Panc1 (cell line): ENCODE data around the gene ZNF865. TPM values are rescaled to one million over a fixed set of nuclear protein-coding genes. Genes with fewer than 3 reads are reported as not detected.

Experiments used
- ATAC-seq: fragments of 200-7000 bp; cut with Tn5 transposase; 2 replicates; pipeline ENCODE4 v1.9.1; 2020; ENCODE audit warnings: mild to moderate bottlenecking, moderate library complexity
- BruUV-seq: library from RNA; stranded (reverse); fragments of 400-500 nt; replicated peaks from 2 replicates; lab custom pipeline; 2021; lab: Mats Ljungman, UMichigan
- CTCF ChIA-PET: fragments of 300-600 bp; sonication (Branson Sonifier 250); formaldehyde crosslinking; loops from one replicate; lab custom pipeline; 2022; ENCODE audit warnings: antibody characterized with exemption; lab: Charles Lee
- POLR2A ChIA-PET: fragments of 300-600 bp; sonication (Branson Sonifier 250); formaldehyde crosslinking; loops from one replicate; lab custom pipeline; 2022; ENCODE audit warnings: antibody characterized with exemption; lab: Charles Lee
- DNase-seq: peaks from one replicate; pipeline ENCODE4 v3.0.0-alpha.2; 2010; ENCODE audit warnings: low read depth, low spot score
- H3K27ac ChIP-seq: 2 replicates; pipeline ENCODE4 v1.5.1; 2011; ENCODE audit warnings: mild to moderate bottlenecking, low read length, inconsistent platforms
- H3K27me3 ChIP-seq: fragments of 200-500 bp; sonication (Bioruptor generic); 2 replicates; pipeline ENCODE4 v1.6.0; 2014; ENCODE audit warnings: low read length, inconsistent platforms; ENCODE audit not compliant: control insufficient read depth, insufficient read depth
- H3K36me3 ChIP-seq: fragments of 200-500 bp; sonication (Bioruptor generic); 2 replicates; pipeline ENCODE4 v1.5.1; 2014; ENCODE audit warnings: inconsistent platforms, mild to moderate bottlenecking, low read length, moderate library complexity; ENCODE audit not compliant: control insufficient read depth, insufficient read depth
- H3K4me1 ChIP-seq: 2 replicates; pipeline ENCODE4 v1.5.1; 2011; ENCODE audit warnings: inconsistent platforms, mild to moderate bottlenecking, low read length, moderate library complexity; ENCODE audit not compliant: control insufficient read depth, insufficient read depth
- H3K4me3 ChIP-seq, 2 experiments: 2 replicates each; pipeline ENCODE4 v1.5.1; 2011 to 2012; ENCODE audit warnings: low read depth in 2 of 2, low read length in 2 of 2, mild to moderate bottlenecking in 2 of 2, inconsistent platforms in 1 of 2, moderate library complexity in 1 of 2
- H3K9me3 ChIP-seq: fragments of 200-500 bp; sonication (Bioruptor generic); 2 replicates; pipeline ENCODE4 v1.5.1; 2014; ENCODE audit warnings: low read depth, mild to moderate bottlenecking, inconsistent platforms, low read length, moderate library complexity; ENCODE audit not compliant: control insufficient read depth, insufficient read depth
- CTCF ChIP-seq: fragments of 450-650 bp; IDR thresholded peaks from 2 replicates; pipeline ENCODE4 v1.5.1; 2017; ENCODE audit warnings: mild to moderate bottlenecking
- POLR2AphosphoS5 ChIP-seq: IDR thresholded peaks from 2 replicates; pipeline ENCODE4 v1.6.1; 2012; ENCODE audit warnings: mild to moderate bottlenecking, low read depth, low read length, moderate library complexity
- REST ChIP-seq, 2 experiments: IDR thresholded peaks; 2 replicates each; pipeline ENCODE4 v1.6.1; 2011 to 2012; ENCODE audit warnings: low read depth in 2 of 2, control low read depth in 1 of 2, low read length in 1 of 2, mild to moderate bottlenecking in 1 of 2, moderate library complexity in 1 of 2; ENCODE audit not compliant: insufficient read depth in 1 of 2
- SIN3A ChIP-seq: IDR thresholded peaks from 2 replicates; pipeline ENCODE4 v1.6.1; 2012; ENCODE audit warnings: low read depth, mild to moderate bottlenecking, low read length, moderate library complexity, borderline replicate concordance; ENCODE audit not compliant: insufficient read depth
- TCF7L2 ChIP-seq: IDR thresholded peaks from 2 replicates; pipeline ENCODE4 v1.6.1; 2011; ENCODE audit warnings: mild to moderate bottlenecking, low read depth, low read length, inconsistent platforms
- in situ Hi-C: cut with HindIII; loops from 2 replicates; pipeline ENCODE4 v1.10.0; 2016; ENCODE audit warnings: low sequenced_read_pairs, low pct_unique_long_range_greater_than_20kb
- intact Hi-C: fragments of 100-400 bp; cut with micrococcal nuclease; formaldehyde crosslinking; loops from one replicate; pipeline ENCODE4 v1.10.0; 2022; ENCODE audit not compliant: unreplicated experiment
- total RNA-seq: library from RNA; stranded (reverse); gene quantifications from one replicate; pipeline ENCODE4 v1.2.1, GENCODE V29; 2021; ENCODE audit not compliant: unreplicated experiment

Gene ZNF865
- total RNA-seq, 1 experiment from 2014 or later: 25.6 TPM

- ChIA-PET CTCF (interaction anchor here (0.5 kb wide), 1 partner anchor 13 kb away, joined by 7 read pairs; no protein-coding TSS in a partner anchor), POLR2A (no interaction called here)
- Histone ChIP-seq H3K4me3 (peak overlapping the region; percentile 63 to 93), H3K27me3 (no peaks in the 10 kb centered on the region), H3K9me3 (no peaks in the 10 kb centered on the region), H3K27ac (peak overlapping the region; percentile 92), H3K4me1 (peaks cover 37% of the 10 kb centered on the region), H3K36me3 (peaks cover 13% of the 10 kb centered on the region)
- in situ Hi-C loops: no loop called here
- DNase-seq: no peak
- no TSS peak for BruUV-seq
- intact Hi-C loops: no loop called here
- no peak for ATAC-seq
- no peak for TF ChIP-seq TCF7L2
- no peak for TF ChIP-seq REST (IDR thresholded peaks at IDR 0.05; ENCODE audit: insufficient read depth in 1 of 2, low read depth in 2 of 2, low read length in 1 of 2)
- no peak for TF ChIP-seq POLR2AphosphoS5
- TF ChIP-seq CTCF: no peak; the same call in 1 of the 2 replicates
- TF ChIP-seq SIN3A: no peak
Measured at GRCh38 chr19:55640043-55640576, 34.7 kb downstream of the ZNF865 start.

GRCh38 chr19:55640577-55641425 lies 35.4 kb downstream of the ZNF865 start, which contains the start of gene ZNF580:
ZNF580 (plus strand) TSS chr19:55641002; CDS start chr19:55642509, 1,507 bp downstream.
- H3K27me3 ChIP-seq: no peaks in the 10 kb centered on the region
- peak within 1 kb of the TSS; percentile 63 to 93 for H3K4me3 ChIP-seq
- H3K27ac ChIP-seq: peak within 1 kb of the TSS; percentile 92
- no peaks in the 10 kb centered on the region for H3K9me3 ChIP-seq
- H3K4me1 ChIP-seq: peaks cover 43% of the 10 kb centered on the region
- TF ChIP-seq CTCF (no peak), TCF7L2 (no peak), SIN3A (0 out of 2 replicates have a peak, but pooled peaks have one; percentile 30), POLR2AphosphoS5 (no peak; the same call in 1 of the 2 replicates), REST (IDR thresholded peaks at IDR 0.05; ENCODE audit: insufficient read depth in 1 of 2, low read depth in 2 of 2, low read length in 1 of 2) (0 out of 4 replicates have a peak, but pooled peaks of 1 of the 2 experiments have one; percentile 28)
- in situ Hi-C loops (no loop called here), intact Hi-C loops (no loop called here)
- ChIA-PET CTCF (no interaction called here), POLR2A (no interaction called here)
- DNase-seq (no peak), ATAC-seq (peak; percentile 71)
- H3K36me3 ChIP-seq: peaks cover 13% of the 10 kb centered on the region
- BruUV-seq: no TSS peak
